A549 (cell line): ENCODE results near the gene SH3BGR. TPM values are rescaled to one million over a fixed set of nuclear protein-coding genes. Genes with fewer than 3 reads are reported as not detected.

ENCODE experiments used
- ATAC-seq, 2 experiments: fragments of 200-7000 bp in 1 of 2; fragments of >200 bp in 1 of 2; cut with Nextera tagmentation in 1 of 2; cut with Tn5 transposase in 1 of 2; 3 replicates each; pipeline versions ENCODE4 v1.8.0 to v1.9.1; 2018 to 2020; ENCODE audit warnings: mild to moderate bottlenecking in 1 of 2, moderate library complexity in 1 of 2
- CTCF ChIA-PET: fragments of 300-600 bp; sonication (Branson Sonifier 250); formaldehyde crosslinking; extraction: SDS; loops from one replicate; lab custom pipeline; 2021; ENCODE audit warnings: antibody characterized with exemption, inconsistent platforms; lab: Yijun Ruan, JAX
- POLR2A ChIA-PET: fragments of 350-600 bp; formaldehyde crosslinking; extraction: SDS; loops from one replicate; lab custom pipeline; 2021; ENCODE audit warnings: antibody characterized with exemption, inconsistent platforms; lab: Yijun Ruan, JAX
- DNase-seq, 2 experiments: peaks; one replicate each; pipeline versions ENCODE4 v3.0.0 to v3.0.0-alpha.2; 2011 to 2016; ENCODE audit warnings: low read depth in 1 of 2, low spot score in 1 of 2
- FAIRE-seq: peaks from 2 replicates; lab custom pipeline; 2011; peaks lifted over from hg19 to GRCh38; lab: Jason Lieb, UNC
- H3K27ac ChIP-seq, 2 experiments: fragments of >200 bp; sonication (Bioruptor Twin); formaldehyde crosslinking; 3 replicates each; pipeline ENCODE4 v1.5.1; 2016 to 2017
- H3K4me1 ChIP-seq: fragments of >200 bp; sonication (Bioruptor Twin); formaldehyde crosslinking; 3 replicates; pipeline ENCODE4 v1.6.1; 2016
- H3K4me2 ChIP-seq: fragments of >200 bp; sonication (Bioruptor Twin); formaldehyde crosslinking; 3 replicates; pipeline ENCODE4 v1.6.1; 2016
- H3K4me3 ChIP-seq: fragments of >200 bp; sonication (Bioruptor Twin); formaldehyde crosslinking; 3 replicates; pipeline ENCODE4 v1.5.1; 2016
- H3K9me3 ChIP-seq: fragments of >200 bp; sonication (Bioruptor Twin); formaldehyde crosslinking; 3 replicates; pipeline ENCODE4 v1.6.1; 2016
- CEBPB ChIP-seq, 2 experiments: fragments of >200 bp in 1 of 2; sonication (Bioruptor Twin) in 1 of 2; formaldehyde crosslinking in 1 of 2; IDR thresholded peaks; 2 replicates each; pipeline ENCODE4 v1.6.1; 2012 to 2016
- CTCF ChIP-seq: fragments of >200 bp; sonication (Bioruptor Twin); formaldehyde crosslinking; IDR thresholded peaks from 3 replicates; pipeline ENCODE4 v1.5.1; 2016
- ELK1 ChIP-seq: fragments of 150-350 bp; IDR thresholded peaks from 2 replicates; pipeline ENCODE4 v1.6.1; 2014; ENCODE audit warnings: low read depth, mild to moderate bottlenecking, low read length
- EP300 ChIP-seq, 2 experiments: fragments of >200 bp; sonication (Bioruptor Twin); formaldehyde crosslinking; IDR thresholded peaks; 2 replicates in 1 of 2; 3 replicates in 1 of 2; pipeline ENCODE4 v1.6.1; 2016 to 2017
- FOXS1 ChIP-seq: fragments of 250-450 bp; sonication (Bioruptor Pico); IDR thresholded peaks from 2 replicates; pipeline ENCODE4 v1.5.0; 2020; ENCODE audit warnings: mild to moderate bottlenecking, moderate library complexity
- GATA3 ChIP-seq: IDR thresholded peaks from 2 replicates; pipeline ENCODE4 v1.6.1; 2012; ENCODE audit warnings: borderline replicate concordance
- HDAC2 ChIP-seq: fragments of 200-600 bp; sonication (generic); IDR thresholded peaks from 2 replicates; pipeline ENCODE4 v1.6.1; 2016
- HMGXB4 ChIP-seq: fragments of 250-450 bp; sonication (Bioruptor Pico); IDR thresholded peaks from 2 replicates; pipeline ENCODE4 v1.5.0; 2021; ENCODE audit warnings: mild to moderate bottlenecking, moderate library complexity, borderline replicate concordance
- HOXA7 ChIP-seq: fragments of 250-450 bp; sonication (Bioruptor Pico); IDR thresholded peaks from 2 replicates; pipeline ENCODE4 v1.5.0; 2020; ENCODE audit warnings: mild to moderate bottlenecking, moderate library complexity
- HOXB13 ChIP-seq: fragments of 250-450 bp; sonication (Bioruptor Pico); IDR thresholded peaks from 2 replicates; pipeline ENCODE4 v1.5.0; 2020; ENCODE audit warnings: low read depth, mild to moderate bottlenecking, moderate library complexity
- KDM5A ChIP-seq: fragments of 200-600 bp; sonication (generic); IDR thresholded peaks from 2 replicates; pipeline ENCODE4 v1.6.1; 2016; ENCODE audit warnings: antibody characterized with exemption, mild to moderate bottlenecking
- MAX ChIP-seq: IDR thresholded peaks from 2 replicates; pipeline ENCODE4 v1.6.1; 2012
- MYC ChIP-seq: IDR thresholded peaks from 2 replicates; pipeline ENCODE4 v1.6.1; 2012; ENCODE audit warnings: mild to moderate bottlenecking, inconsistent platforms, low read length, improper control_type of control experiment, borderline replicate concordance
- NFE2L2 ChIP-seq: fragments of 150-350 bp; conservative IDR thresholded peaks from 2 replicates; pipeline ENCODE4 v1.6.1; 2014; ENCODE audit warnings: low read length
- RAD21 ChIP-seq, 2 experiments: fragments of >200 bp in 1 of 2; sonication (Bioruptor Twin) in 1 of 2; formaldehyde crosslinking in 1 of 2; IDR thresholded peaks in 1 of 2; conservative IDR thresholded peaks in 1 of 2; 2 replicates in 1 of 2; 3 replicates in 1 of 2; pipeline ENCODE4 v1.6.1; 2012 to 2018; ENCODE audit warnings: inconsistent platforms in 1 of 2
- REST ChIP-seq: fragments of 200-600 bp; sonication (generic); IDR thresholded peaks from 2 replicates; pipeline ENCODE4 v1.6.1; 2016; ENCODE audit warnings: antibody characterized with exemption, mild to moderate bottlenecking, moderate library complexity
- RNF2 ChIP-seq: fragments of 200-600 bp; sonication (generic); IDR thresholded peaks from 2 replicates; pipeline ENCODE4 v1.6.1; 2016; ENCODE audit warnings: low read depth, mild to moderate bottlenecking, antibody characterized with exemption, moderate library complexity, borderline replicate concordance
- TFCP2L1 ChIP-seq: fragments of 250-450 bp; sonication (Bioruptor Pico); IDR thresholded peaks from 2 replicates; pipeline ENCODE4 v1.5.0; 2021; ENCODE audit warnings: mild to moderate bottlenecking
- USF2 ChIP-seq: fragments of 450-650 bp; IDR thresholded peaks from 2 replicates; pipeline ENCODE4 v1.6.1; 2014; ENCODE audit warnings: antibody characterized with exemption
- WGBS: methylation state at CpG from one replicate; pipeline ENCODE4 v1.1.6; 2017; ENCODE audit errors: missing lambda C conversion rate; 5-methylcytosine and 5-hydroxymethylcytosine counted together
- polyA plus RNA-seq, 4 experiments: library from polyadenylated mRNA; depleted of rRNA in 3 of 4; stranded (reverse); fragments of >200 nt; fragmentation: RNase III in 1 of 4; extraction: RNeasy Plus Mini Kit Qiagen cat#74134 plus additional on column Dnase treatment in 1 of 4; gene quantifications; 2 replicates in 3 of 4; 3 replicates in 1 of 4; pipeline ENCODE4 v1.2.3, GENCODE V29; 2011 to 2017

SH3BGR gene
- polyA plus RNA-seq, 2 of the 4 experiments (the other 2 are of a cell fraction), result 1.0 to 3.0 TPM

GRCh38 chr21:39452970-39453342 lies 1.2 kb downstream of the SH3BGR start (continued):
- TF ChIP-seq FOXS1, result no peak

GRCh38 chr21:39453571-39454179 lies 1.9 kb downstream of the SH3BGR start:
- H3K4me3 ChIP-seq, result no peak overlapping the region
- FAIRE-seq (no peak), DNase-seq (no peak), ATAC-seq (no peak)
- 92% methylated on average over 4 of the region's 4 CpGs for WGBS
- H3K4me2 ChIP-seq, result no peak overlapping the region
- H3K9me3 ChIP-seq, result no peaks in the 10 kb centered on the region
- H3K27ac ChIP-seq, result no peak overlapping the region
- CTCF ChIA-PET, result interaction anchor here (0.7 kb wide), 1 partner anchor 9 kb away, joined by 3 read pairs; no protein-coding TSS in a partner anchor
- peaks cover 16% of the 10 kb centered on the region; the same call in 2 of the 3 replicates for H3K4me1 ChIP-seq
- TF ChIP-seq CTCF, result no peak
- no peak for TF ChIP-seq HMGXB4 (CRISPR knock-in tag)
- TF ChIP-seq GATA3, result no peak
- no peak for TF ChIP-seq CEBPB (IDR thresholded peaks at IDR 0.05)
- no peak for TF ChIP-seq MAX
- TF ChIP-seq HOXB13 (CRISPR knock-in tag), result no peak
- TF ChIP-seq NFE2L2, result no peak
- no peak for TF ChIP-seq REST
- no peak for TF ChIP-seq MYC
- TF ChIP-seq ELK1, result no peak
- no peak for TF ChIP-seq KDM5A
- TF ChIP-seq TFCP2L1 (CRISPR knock-in tag), result no peak
- TF ChIP-seq USF2, result no peak
- no peak for TF ChIP-seq EP300 (IDR thresholded peaks at IDR 0.05)
- TF ChIP-seq HOXA7 (CRISPR knock-in tag), result no peak
- no peak for TF ChIP-seq RAD21 (conservative IDR thresholded peaks at IDR 0.05 in 1 of 2, IDR thresholded peaks at IDR 0.05 in 1 of 2)
- TF ChIP-seq RNF2, result no peak
- TF ChIP-seq HDAC2, result no peak
- POLR2A ChIA-PET, result no interaction called here
